ENCODE data around the gene CARHSP1.
"Not testable (repeated sequence)": the region's sequence is repeated elsewhere in the genome, so short reads cannot be mapped to it uniquely, and the experiment has no call there.

Gene CARHSP1

GRCh38 chr16:8887431-8887765 lies 18.6 kb upstream of the CARHSP1 start:
- Mint-ChIP-seq H3K36me3 (peaks cover 38 to 47% of the 10 kb centered on the region in 2 donors), H3K9me3 (no peaks in the 10 kb centered on the region), H3K4me3 (peak overlapping the region; percentile 6 to 38), H3K27me3 (peaks cover 6 to 10% of the 10 kb centered on the region in 2 donors), H3K4me1 (peaks cover 42 to 67% of the 10 kb centered on the region in 2 donors), H3K27ac (peak overlapping the region; percentile 70)
- ATAC-seq (replicated peaks) (no peak), DNase-seq (no peak)

- ATAC-seq (replicated peaks), result no peak
- H3K27me3 Mint-ChIP-seq, result peaks cover 6 to 10% of the 10 kb centered on the region in 2 donors
- peak overlapping the region in 1 of 2 donors; percentile 38 for H3K4me3 Mint-ChIP-seq
- H3K27ac Mint-ChIP-seq, result peak overlapping the region; percentile 70
- no peaks in the 10 kb centered on the region for H3K9me3 Mint-ChIP-seq
- no peak for DNase-seq
- H3K36me3 Mint-ChIP-seq, result peaks cover 32 to 41% of the 10 kb centered on the region in 2 donors
- peaks cover 36 to 61% of the 10 kb centered on the region in 2 donors for H3K4me1 Mint-ChIP-seq
Measured at GRCh38 chr16:8886593-8887430, 18.0 kb upstream of the CARHSP1 start.

- H3K27ac Mint-ChIP-seq, result peak overlapping the region; percentile 70
- peaks cover 24 to 32% of the 10 kb centered on the region in 2 donors for H3K36me3 Mint-ChIP-seq
- peak overlapping the region; percentile 35 to 36 for H3K4me3 Mint-ChIP-seq
- H3K4me1 Mint-ChIP-seq, result peaks cover 28 to 56% of the 10 kb centered on the region in 2 donors
- ATAC-seq (replicated peaks) (peak; percentile 52 to 56), DNase-seq (no peak)
- peaks cover 6 to 10% of the 10 kb centered on the region in 2 donors for H3K27me3 Mint-ChIP-seq
- H3K9me3 Mint-ChIP-seq, result no peaks in the 10 kb centered on the region
Measured at GRCh38 chr16:8885674-8886592, 17.1 kb upstream of the CARHSP1 start.

- no peaks in the 10 kb centered on the region for H3K9me3 Mint-ChIP-seq
- no peak overlapping the region for H3K4me3 Mint-ChIP-seq
- H3K36me3 Mint-ChIP-seq, result peaks cover 11 to 17% of the 10 kb centered on the region in 2 donors
- DNase-seq (no peak), ATAC-seq (replicated peaks) (no peak)
- H3K27me3 Mint-ChIP-seq, result peaks cover 6 to 10% of the 10 kb centered on the region in 2 donors
- peaks cover 28 to 44% of the 10 kb centered on the region in 2 donors for H3K4me1 Mint-ChIP-seq
- H3K27ac Mint-ChIP-seq, result peak overlapping the region; percentile 52
Measured at GRCh38 chr16:8882725-8883377, 14.0 kb upstream of the CARHSP1 start.

- DNase-seq, result no peak
- Mint-ChIP-seq H3K36me3 (peaks cover 4 to 14% of the 10 kb centered on the region in 2 donors), H3K4me1 (peaks cover 25 to 38% of the 10 kb centered on the region in 2 donors), H3K9me3 (no peaks in the 10 kb centered on the region), H3K4me3 (no peak within 1 kb of the TSS), H3K27me3 (peaks cover 6 to 10% of the 10 kb centered on the region in 2 donors), H3K27ac (peak within 1 kb of the TSS; percentile 52)
- no peak for ATAC-seq (replicated peaks)
Measured at GRCh38 chr16:8882041-8882617, 13.3 kb upstream of the CARHSP1 start, which contains the start of gene LITAFD. Gene LITAFD, plus strand, starts transcription at chr16:8882351. Its CDS starts 2,005 bp downstream, at chr16:8884356.

- no peak overlapping the region for H3K27ac Mint-ChIP-seq
- H3K4me1 Mint-ChIP-seq, result peaks cover 17 to 27% of the 10 kb centered on the region in 2 donors
- no peaks in the 10 kb centered on the region for H3K9me3 Mint-ChIP-seq
- H3K4me3 Mint-ChIP-seq, result no peak overlapping the region
- peaks cover 2 to 9% of the 10 kb centered on the region in 2 donors for H3K36me3 Mint-ChIP-seq
- DNase-seq, result no peak
- ATAC-seq (replicated peaks), result no peak
- H3K27me3 Mint-ChIP-seq, result peaks cover 5 to 10% of the 10 kb centered on the region in 2 donors
Measured at GRCh38 chr16:8880839-8881510, 12.2 kb upstream of the CARHSP1 start.

GRCh38 chr16:8878523-8878911 lies 9.7 kb upstream of the CARHSP1 start:
- Mint-ChIP-seq H3K27me3 (peaks cover 0 to 3% of the 10 kb centered on the region in 2 donors), H3K4me1 (peaks cover 7 to 20% of the 10 kb centered on the region in 2 donors), H3K36me3 (no peaks in the 10 kb centered on the region), H3K4me3 (no peak overlapping the region), H3K27ac (no peak overlapping the region), H3K9me3 (no peaks in the 10 kb centered on the region)
- DNase-seq (no peak), ATAC-seq (replicated peaks) (no peak)

- peaks cover 7 to 20% of the 10 kb centered on the region in 2 donors for H3K4me1 Mint-ChIP-seq
- H3K27me3 Mint-ChIP-seq, result no peaks in the 10 kb centered on the region
- H3K27ac Mint-ChIP-seq, result peak overlapping the region; percentile 1
- H3K4me3 Mint-ChIP-seq, result no peak overlapping the region
- no peak for DNase-seq
- no peak for ATAC-seq (replicated peaks)
- H3K36me3 Mint-ChIP-seq, result no peaks in the 10 kb centered on the region
- no peaks in the 10 kb centered on the region for H3K9me3 Mint-ChIP-seq
Measured at GRCh38 chr16:8877894-8878522, 9.2 kb upstream of the CARHSP1 start.

GRCh38 chr16:8875317-8875716 lies 6.5 kb upstream of the CARHSP1 start:
- H3K27me3 Mint-ChIP-seq; H3K36me3 Mint-ChIP-seq; H3K4me3 Mint-ChIP-seq; DNase-seq; H3K9me3 Mint-ChIP-seq; ATAC-seq (replicated peaks); H3K27ac Mint-ChIP-seq: not testable (repeated sequence)
- peaks cover 14 to 24% of the 10 kb centered on the region in 2 donors for H3K4me1 Mint-ChIP-seq

- H3K4me1 Mint-ChIP-seq, result peaks cover 13 to 26% of the 10 kb centered on the region in 2 donors
- no peak for DNase-seq
- no peak overlapping the region for H3K27ac Mint-ChIP-seq
- H3K4me3 Mint-ChIP-seq, result no peak overlapping the region
- H3K9me3 Mint-ChIP-seq, result no peaks in the 10 kb centered on the region
- no peaks in the 10 kb centered on the region for H3K27me3 Mint-ChIP-seq
- no peaks in the 10 kb centered on the region for H3K36me3 Mint-ChIP-seq
- no peak for ATAC-seq (replicated peaks)
Measured at GRCh38 chr16:8874388-8874787, 5.6 kb upstream of the CARHSP1 start.

GRCh38 chr16:8873866-8874195 lies 5.0 kb upstream of the CARHSP1 start:
- H3K27ac Mint-ChIP-seq; DNase-seq; H3K9me3 Mint-ChIP-seq; H3K36me3 Mint-ChIP-seq; H3K27me3 Mint-ChIP-seq; ATAC-seq (replicated peaks); H3K4me3 Mint-ChIP-seq: not testable (repeated sequence)
- peaks cover 16 to 31% of the 10 kb centered on the region in 2 donors for H3K4me1 Mint-ChIP-seq

GRCh38 chr16:8872967-8873865 lies 4.4 kb upstream of the CARHSP1 start:
- DNase-seq, result no peak
- no peaks in the 10 kb centered on the region for H3K27me3 Mint-ChIP-seq

More at GRCh38 chr16:8872967-8873865, 4.4 kb upstream of the CARHSP1 start:
- no peaks in the 10 kb centered on the region for H3K9me3 Mint-ChIP-seq
- peak overlapping the region; percentile 37 for H3K27ac Mint-ChIP-seq
- H3K36me3 Mint-ChIP-seq, result peaks cover 0 to 2% of the 10 kb centered on the region in 2 donors
- H3K4me1 Mint-ChIP-seq, result peaks cover 15 to 31% of the 10 kb centered on the region in 2 donors
- no peak overlapping the region for H3K4me3 Mint-ChIP-seq
- ATAC-seq (replicated peaks), result no peak

Measured in stimulated activated naive B cell treated with anti-CD40 and anti-IgM and Interleukin-4, amounts not matched to agents 10 μg/mL and 1 μg/mL and 100 μg/mL, for 72 hours (primary cell).